ENCODE data around the gene MAP1LC3A.
"Not testable (repeated sequence)": the region's sequence is repeated elsewhere in the genome, so short reads cannot be mapped to it uniquely, and the experiment has no call there.

Gene MAP1LC3A

DNA sequence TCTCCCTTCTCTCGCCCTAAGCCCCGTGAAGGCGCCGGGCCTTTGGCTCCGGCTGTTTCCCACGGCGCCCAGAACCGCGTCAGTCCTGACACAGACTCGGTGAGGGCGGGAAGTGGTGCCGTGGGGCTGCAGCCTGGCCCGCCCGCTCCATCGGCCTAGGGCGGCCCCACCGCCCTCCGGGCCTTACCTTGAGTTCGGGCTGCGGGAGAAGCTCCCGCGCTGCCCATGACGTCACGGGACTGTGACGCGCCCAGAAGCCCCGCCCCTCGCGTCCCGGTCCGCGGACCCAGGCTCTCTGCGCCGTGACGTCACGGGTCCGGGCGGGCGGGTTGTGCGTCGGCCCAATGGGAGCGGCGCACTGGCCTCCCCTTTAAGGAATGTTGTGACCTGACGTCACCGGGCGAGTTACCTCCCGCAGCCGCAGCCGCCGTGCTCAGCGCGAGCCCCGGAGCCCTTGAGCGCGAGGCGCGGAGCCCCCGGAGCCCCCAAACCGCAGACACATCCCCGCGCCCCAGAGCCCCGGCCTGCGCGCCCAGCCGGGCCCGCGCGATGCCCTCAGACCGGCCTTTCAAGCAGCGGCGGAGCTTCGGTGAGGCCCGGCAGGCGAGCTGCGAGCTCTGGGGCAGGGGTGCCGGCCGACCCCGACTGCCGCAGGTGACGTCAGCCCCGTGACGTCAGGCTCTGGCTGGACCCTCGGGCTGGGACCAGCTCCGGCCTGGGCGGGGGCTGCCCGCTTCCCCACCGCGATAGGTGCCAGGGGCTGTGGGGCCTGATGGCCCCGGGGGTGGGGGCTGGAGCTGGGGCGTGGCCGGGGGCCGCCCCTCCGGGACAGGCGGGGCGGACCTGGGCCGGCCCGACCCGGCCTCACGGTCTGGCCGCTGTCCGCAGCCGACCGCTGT lies at the start of gene MAP1LC3A:
TSS of gene MAP1LC3A (plus strand) at position 399 of the 899 bp plus-strand sequence. CDS start at position 550, 151 bp downstream.
- DNase-seq = peak; percentile 90 to 93

DNA sequence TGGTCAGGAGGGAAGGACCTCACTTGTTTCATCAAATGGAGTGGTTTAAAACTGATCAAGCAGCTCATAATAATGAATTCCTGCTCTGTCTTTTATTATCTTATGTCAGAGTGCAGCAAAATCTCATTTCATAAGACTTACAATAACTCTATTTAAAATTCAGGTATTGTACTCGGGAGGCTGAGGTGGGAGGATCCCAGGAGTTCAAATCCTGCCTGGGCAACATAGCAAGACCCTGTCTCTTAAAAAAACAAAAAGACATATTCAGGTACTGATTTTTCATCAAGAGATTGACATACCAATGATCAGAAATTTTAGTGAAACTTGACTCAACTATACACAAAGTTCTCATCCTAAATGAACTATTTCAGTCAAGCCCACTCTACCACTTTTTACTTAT lies 47.9 kb upstream of the MAP1LC3A start:
- DNase-seq = no peak

DNA sequence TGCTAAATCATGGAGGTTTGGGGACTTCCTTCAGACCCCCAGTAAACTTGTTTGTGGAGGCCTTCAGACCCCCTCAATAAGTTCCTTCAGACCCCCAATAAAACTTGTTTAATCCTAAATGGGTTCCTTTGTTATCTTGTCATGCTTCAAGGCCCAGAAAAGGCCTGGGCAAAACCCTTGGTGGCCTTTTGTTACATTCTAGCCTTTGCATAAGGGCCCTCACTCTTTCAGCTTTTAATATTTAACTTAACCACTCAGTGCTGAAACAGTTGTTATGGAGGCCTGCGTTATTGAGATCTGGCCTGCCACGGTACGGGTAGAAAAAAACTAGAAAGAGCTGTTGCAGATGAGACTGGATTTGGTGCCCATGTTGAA lies 46.6 kb upstream of the MAP1LC3A start:
- no peak for DNase-seq

DNA sequence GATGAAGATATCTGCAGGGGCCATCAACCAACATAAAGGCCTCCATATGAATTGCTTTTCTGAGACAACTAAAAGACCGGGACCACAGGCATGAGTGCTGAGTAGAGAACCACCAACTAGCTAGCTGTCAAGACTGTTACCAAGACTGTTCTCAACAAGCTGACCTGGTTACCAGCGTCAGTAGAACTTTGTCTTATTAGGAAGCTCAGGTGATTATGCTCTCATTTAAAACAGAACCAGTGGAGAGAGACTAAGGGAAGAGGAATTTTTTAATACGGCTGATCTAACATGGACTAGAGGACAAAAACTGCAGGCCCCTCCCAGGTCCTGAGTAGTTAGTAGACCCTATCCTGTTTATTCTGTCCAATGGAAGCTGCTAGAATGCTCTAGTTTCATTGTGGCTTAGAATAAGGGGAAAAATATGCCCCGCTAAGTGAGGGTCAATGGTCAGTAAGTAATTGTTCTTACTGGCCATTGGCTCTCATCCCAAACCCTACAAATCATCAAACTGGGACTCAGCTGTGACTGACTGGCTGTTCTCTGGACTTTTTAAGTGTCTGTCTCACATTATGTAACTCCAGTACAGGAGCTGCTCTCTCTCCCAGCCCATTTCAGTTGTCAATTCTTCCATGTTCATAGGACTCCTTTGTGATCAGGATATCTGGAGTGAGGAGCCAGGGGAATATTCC lies 46.1 kb upstream of the MAP1LC3A start:
- no peak for DNase-seq

DNA sequence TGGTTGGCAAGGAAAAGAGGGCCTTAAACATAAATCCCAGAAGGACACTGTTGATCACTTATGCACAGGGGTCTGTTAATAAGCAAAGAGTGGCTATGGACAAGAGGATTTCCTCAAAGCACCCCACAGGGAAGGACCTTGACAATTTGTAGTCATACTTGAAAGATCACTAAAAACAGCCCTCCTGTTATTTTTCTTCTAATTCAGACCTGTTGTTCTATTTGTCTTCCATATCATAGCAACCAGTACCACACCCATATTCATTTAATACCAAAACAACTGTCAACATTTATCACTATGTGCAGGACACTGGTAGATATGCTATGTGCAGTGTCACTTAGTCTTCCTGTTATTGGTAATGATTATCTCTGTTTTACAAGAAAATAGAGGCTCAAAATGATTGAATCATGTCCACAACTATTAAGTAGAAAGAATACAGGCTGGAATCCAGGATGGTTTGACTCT lies 45.5 kb upstream of the MAP1LC3A start:
- no peak for DNase-seq

DNA sequence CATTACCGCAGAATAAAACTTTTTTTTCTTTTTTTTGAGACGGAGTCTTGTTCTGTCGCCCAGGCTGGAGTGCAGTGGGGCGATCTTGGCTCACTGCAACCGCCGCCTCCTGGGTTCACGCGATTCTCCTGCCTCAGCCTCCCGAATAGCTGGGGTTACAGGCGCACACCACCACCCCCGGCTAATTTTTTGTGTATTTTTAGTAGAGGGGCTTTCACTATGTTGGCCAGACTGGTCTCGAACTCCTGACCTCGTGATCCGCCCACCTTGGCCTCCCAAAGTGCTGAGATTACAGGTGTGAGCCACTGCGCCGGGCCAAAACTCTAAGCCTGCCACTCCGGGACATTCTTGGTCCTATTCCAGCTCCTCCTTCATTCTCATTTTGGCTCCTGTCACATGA lies 44.5 kb upstream of the MAP1LC3A start:
- DNase-seq = not testable (repeated sequence)

DNA sequence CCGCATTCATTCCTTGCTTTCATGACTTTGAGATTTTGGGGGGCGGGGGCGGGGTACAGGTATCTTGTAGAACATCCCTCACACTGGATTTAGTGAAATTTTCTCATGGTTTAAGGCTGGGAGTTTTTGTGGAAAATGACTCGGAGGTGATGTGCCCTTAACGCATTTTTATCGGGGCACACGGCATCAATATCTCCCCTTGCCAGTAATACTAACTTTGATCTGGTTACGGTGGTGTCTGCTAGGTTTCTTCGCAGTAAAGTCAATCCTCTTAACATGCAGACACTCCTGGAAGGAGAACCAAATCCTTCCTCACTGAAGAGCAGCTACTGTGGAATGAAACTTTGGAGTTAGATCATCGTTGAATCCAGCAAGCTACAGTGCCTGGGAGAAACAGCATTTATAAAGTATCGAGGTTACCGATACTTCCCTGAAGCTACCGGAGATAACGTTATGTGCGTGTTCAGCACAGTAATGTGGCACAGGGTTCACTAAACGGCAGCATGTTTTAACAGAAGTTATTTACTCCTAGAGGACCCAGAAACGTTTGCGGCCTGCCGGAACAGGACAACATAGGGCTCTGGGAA lies 43.5 kb upstream of the MAP1LC3A start:
- no peak for DNase-seq

DNA sequence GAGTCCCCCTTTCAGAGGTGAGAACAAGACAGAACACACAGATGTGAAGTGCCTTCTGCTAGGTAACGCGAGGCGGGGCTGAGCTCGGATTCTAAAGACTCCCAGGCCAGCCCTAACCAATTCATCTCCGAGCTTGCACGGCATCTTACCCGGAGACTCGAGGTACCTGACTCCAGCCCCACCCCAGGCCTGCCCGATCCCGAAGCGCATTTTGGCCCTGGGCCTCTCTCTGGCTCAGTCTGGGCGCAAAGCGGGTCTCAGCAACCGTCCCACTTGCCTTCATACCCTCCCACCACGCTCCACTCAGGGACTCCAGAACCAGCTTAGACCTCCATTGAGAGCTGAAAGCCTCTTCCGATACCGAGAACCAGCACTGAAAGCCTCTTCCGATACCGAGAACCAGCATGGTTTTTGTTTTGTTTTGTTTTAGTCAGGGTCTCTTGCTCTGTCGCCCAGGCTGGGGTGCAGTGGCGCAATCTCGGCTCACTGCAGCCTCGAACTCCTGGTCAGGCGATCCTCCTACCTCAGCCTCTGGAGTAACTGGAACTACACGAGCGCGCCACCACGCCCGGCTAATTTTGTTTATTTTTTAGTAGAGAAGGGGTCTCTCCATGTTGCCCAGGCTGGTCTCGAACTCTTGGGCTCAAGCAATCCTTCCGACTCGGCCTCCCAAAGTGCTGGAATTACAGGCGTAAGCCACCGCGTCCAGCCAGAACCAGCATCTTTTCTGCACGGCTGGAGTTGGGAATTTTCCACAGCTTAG lies 42.9 kb upstream of the MAP1LC3A start:
- peak; percentile 81 to 82 for DNase-seq

DNA sequence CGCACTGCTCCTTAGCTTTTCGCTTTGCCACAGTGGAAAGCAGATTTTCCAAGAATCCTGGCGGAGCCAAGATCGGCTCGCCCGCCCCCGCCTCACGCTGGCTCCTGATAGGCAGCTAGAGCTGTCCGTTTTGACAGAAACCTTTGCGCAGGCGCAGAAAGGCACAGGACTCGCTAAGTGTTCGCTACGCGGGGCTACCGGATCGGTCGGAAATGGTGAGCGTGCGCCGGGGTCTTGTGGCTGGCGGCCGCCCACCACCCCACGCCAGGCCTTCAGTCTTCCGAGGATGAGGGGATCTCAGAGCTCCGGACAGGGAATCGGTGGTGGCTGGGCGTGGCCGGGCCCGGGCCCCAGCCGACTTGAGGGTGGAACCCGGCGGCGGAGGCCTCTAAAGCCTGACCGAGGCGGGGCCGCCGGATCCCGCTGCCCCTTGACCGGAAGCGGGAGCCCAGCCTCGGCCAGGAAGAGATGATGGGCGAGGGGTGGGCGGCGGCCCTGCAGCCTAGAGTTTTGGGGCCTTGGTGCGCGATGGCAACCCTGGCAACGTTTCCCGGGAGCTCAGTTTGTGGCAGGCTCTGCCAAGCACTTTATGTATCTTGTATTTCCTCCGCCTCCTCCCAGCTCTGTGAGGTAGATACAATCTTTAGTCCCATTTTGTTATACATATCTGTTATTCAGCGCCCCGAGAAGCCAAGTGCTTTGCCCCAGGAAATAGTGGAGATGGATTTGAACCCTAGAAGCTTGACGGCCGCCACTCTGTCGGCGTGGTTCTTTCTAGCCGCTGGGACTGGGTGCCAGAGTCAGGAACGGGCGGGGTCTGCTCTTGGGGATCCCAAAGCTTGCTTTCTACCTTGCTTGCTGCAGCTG lies 42.0 kb upstream of the MAP1LC3A start, which contains the start of gene DYNLRB1:
TSS of gene DYNLRB1 (plus strand) at position 176 of the 867 bp plus-strand sequence. CDS start at position 213, 37 bp downstream.
- peak; percentile 96 to 97 for DNase-seq

DNA sequence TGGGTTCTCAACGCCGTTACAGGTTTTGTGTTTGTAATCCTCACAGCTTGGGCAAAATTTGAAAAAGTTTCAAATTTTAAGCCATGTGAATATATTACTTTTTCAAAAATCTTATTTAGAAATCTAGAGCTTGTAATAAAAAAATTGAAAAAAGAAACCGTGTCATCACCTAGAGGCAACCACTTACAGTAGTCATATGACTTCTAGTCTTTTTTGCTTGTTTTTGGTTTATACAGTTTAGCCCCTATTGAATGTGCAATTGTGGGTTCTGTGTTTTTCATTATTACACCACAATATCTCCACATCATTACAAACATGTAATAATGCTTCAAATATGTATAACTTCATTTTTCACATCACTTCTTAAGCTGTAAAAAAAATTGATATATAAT lies 41.4 kb upstream of the MAP1LC3A start:
- DNase-seq = no peak

DNA sequence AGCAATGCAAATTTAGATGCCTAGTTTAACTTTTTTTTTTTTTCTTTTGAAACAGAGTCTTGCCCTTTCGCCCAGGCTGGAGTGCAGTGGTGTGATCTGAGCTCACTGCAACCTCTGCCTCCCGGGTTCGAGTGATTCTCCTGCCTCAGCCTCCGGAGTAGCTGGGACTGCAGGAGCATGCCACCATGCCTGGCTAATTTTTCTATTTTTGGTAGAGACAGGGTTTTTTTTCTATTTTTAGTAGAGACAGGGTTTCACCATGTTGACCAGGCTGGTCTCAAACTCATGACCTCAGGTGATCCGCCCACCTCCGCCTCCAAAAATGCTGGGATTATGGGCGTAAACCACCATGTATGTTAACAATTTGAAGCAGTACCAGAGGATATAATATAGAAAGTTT lies 39.7 kb upstream of the MAP1LC3A start:
- not testable (repeated sequence) for DNase-seq

DNA sequence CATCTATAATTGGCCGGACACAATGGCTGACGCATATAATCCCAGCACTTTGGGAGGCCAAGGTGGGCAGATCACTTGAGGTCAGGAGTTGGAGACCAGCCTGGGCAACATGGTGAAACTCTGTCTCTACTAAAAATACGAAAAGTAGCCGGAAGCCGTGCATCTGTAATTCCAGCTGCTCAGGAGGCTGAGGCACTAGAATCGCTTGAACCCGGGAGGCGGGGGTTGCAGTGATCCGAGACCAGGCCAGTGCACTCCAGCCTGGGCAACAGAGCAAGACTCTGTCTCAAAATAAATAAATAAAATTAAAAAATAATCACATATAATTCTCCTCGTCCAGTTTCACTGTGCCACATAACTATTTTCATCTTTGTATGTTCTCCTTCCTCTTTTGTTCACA lies 38.7 kb upstream of the MAP1LC3A start:
- DNase-seq = not testable (repeated sequence)

DNA sequence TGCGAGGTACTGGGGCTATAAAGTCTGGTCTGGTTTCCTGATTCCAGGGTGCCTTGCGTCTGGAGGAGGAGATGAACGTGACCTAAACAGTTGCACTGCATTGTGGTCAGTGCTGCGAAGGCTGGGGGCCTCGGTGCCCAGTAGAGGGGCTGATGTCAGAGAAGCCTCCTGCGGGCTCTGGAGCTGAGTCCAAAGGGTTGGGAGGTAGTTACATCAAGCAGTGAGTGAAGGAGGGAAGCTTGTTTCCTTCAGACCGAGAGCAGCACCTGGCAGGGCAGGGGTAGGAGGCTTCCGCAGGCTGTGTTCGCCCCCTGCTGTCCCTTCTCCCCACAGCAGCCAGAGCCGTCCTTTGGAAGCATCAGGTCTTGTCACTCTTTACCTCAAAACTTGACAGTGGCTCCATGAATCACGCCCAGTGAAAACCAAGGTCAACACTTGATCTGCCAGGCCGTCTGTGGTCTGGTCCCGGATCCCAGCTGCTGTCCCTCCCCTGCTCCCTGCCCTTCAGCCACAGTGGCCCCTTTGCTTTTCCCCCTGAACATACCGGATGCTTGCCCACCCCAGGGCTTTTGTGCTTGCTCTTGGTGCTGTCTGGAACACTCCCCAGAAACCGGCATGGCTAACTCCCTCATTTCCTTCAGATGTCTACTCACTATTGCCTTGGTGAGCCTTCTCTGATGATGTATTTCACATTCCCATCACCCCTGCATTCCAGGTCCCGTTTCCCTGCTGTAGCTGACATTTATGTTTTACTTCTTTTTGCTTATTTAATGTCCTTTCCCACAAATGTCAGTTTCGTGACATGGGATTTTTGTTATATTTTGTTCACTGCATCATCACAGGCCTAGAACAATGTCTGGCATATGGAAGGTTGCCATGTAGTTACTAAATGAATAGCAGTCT lies 35.3 kb upstream of the MAP1LC3A start:
- peak; percentile 71 to 75 for DNase-seq

DNA sequence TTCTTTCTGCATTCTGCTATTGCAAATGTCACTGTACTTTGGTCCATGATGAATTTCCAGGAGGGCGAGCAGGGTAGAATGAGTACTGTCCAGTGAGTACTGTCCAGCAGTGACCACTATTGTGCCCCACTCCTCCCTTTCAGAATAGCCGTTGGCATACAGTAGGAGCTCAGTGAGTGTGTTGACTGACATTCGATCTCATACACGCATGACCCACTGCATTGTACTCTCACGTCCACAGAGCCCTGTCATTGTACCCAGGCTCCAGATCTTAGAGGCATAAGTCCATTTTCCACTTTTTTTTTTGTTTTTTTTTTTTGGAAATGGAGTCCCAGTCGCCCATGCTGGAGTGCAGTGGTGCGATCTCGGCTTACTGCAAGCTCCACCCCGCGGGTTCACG lies 34.1 kb upstream of the MAP1LC3A start:
- no peak for DNase-seq

DNA sequence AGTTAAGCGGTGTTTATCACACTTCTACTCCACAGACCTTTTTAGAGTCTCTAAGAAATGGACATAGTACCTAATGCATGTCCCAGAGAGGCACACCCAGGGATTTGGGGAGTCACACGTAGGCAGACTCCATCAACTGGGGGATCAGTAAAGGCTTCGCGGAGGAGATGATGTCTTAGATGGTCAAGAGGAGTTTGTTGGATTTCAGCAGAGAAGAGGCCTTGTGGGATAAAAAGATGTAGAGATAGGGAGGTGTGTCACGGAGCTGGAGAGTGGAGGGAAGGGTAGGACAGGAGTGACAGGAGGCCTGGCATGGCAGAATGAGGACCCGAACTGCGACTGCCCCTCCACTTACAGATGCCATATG lies 33.2 kb upstream of the MAP1LC3A start:
- DNase-seq = peak in 1 of 2 experiments; percentile 8

DNA sequence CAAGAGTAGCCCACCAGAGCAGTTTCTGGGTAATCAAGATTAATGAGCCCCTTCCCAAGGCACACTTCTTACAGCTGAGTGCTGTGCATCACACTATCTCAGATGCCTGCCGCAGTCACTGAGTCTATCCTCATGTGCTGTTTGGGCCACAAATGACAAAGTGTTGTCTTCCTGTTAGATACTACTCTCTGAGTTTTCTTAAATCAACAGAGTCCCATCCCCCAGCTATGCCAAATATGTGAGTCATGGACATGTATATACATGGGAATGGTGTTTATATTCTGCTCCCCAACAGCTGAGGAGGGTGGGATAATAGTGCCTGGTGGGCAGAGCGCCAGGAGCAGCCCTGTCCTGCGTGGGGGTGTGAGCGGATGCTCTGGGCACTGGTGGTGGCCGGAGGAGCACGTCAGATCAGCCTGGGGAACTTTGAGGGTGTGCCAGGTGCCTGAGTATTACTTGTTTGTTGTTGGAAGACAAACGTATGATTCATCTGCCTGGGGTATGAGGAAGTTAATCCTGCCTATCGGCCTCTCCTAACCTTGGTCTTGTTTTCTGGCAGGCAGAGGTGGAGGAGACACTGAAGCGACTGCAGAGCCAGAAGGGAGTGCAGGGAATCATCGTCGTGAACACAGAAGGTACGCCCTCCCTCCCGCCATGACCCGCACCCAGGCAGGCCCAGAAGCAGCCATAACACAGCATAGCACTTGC lies 32.7 kb upstream of the MAP1LC3A start:
- DNase-seq = peak in 1 of 2 experiments; percentile 5

DNA sequence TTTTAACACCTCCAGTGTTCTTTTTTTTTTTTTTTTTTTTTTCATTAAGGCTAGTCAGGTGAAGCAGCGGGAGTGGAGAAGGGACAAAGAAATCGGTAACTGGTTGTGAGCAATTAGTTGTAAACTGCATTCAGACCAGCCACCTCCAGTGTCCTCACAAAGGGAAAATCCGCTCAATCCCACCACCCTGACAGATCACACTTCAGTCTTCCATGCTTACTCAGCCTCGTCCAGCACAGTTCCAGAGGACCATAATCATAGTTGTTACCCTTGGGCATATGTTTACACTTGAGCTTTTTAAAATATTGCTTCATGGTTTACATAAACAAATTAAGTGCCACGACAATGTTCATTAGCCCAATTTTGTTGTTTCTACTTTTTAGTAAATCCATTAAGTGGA lies 32.1 kb upstream of the MAP1LC3A start:
- DNase-seq = no peak

DNA sequence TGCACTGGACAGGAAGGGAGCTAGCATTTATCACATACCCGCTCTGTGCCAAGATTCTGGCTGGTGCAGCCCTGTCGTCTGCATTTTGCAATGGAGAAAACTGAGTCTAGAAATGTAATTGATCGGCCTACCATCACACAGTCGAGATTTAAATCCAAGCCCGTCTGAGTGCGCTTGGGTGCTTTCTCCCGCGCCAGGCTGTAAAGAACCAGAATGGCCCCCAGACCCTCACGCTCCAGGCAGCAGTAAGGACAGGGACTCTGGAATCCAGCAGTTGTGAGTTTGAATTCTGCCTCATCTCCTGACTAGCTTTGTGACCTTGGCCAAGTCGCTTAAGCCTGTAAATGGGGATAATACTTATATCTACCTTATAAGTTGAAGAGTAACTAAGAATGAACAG lies 31.5 kb upstream of the MAP1LC3A start:
- DNase-seq = no peak

DNA sequence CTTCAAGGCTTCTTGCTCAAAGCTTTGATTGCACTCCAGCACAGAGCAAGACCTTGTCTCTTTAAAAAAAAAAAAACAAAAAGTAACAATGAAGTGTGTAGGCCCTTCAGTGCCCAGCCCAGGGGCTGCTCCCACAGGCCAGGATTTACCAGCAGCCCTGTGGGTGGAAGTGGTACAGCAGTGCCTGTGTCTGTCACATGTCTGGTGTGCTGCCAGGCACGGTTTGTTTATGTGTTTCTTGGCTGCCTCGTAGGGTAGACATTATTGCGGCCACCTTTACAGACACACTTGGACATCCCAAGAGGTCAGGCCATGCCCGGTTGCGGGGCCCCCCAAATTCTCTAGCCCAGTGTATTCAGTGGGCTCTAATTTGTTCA lies 29.6 kb upstream of the MAP1LC3A start:
- DNase-seq = no peak

DNA sequence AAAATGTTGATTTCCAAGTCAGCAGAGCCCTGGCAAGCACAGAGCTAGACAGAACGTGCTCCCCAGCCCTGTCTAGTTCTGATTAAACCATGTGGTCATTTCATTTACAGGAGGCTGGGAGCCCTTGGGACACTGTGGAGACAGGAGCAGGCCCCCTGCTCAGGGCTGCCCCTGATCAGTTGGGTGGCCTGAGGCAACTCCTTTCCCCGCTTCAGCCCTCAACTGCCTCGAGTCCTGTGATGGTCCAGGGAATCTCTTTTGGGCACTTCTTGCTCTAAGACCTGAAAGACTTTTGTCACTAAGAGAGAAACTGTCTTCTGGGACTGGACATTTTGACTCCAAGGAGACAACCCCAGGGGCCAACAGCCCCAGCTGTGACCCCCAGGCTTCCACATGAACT lies 28.8 kb upstream of the MAP1LC3A start:
- no peak for DNase-seq

All from activated T-cell treated with anti-CD3 and anti-CD28 coated beads, Interleukin-2, amount 50 U/mL, for 48 hours (primary cell).